GM21529 (cell line): ENCODE results near the gene TFAM.
"Not testable (repeated sequence)": the region's sequence is repeated elsewhere in the genome, so short reads cannot be mapped to it uniquely, and the experiment has no call there.

Source experiments
- ATAC-seq: cut with Tn5 transposase; IDR thresholded peaks from one replicate; pipeline ENCODE4 v1.9.1; 2021; ENCODE audit not compliant: unreplicated experiment

The TFAM gene

GRCh38 chr10:58372607-58373441, 12.4 kb upstream of the TFAM start:
- ATAC-seq, result peak; percentile 85

- no peak for ATAC-seq
Measured at GRCh38 chr10:58373442-58373827, 11.8 kb upstream of the TFAM start.

DNA sequence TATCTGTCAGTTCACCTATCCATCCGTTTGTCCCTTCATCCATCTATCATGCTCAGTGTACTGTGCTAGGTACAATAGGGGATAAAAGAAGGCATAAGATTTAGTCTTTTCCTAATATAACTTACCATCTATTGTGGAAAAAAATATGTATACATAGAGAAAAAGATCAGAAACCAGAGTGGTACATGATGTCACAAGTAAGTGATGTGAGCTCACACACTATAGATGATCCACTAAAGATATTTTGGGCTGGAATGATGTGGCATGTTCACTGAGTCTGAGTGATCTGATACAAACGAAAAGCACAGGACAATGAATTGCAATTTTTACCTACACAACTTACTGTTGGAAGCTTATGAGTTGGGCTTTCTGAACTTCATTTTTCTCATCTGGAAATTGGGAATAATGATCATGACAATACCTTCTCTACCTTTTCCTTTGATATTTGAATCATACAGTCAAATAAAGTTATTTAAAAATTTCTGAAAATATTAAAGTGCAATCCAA, 2.7 kb upstream of the TFAM start:
- ATAC-seq, result no peak

DNA sequence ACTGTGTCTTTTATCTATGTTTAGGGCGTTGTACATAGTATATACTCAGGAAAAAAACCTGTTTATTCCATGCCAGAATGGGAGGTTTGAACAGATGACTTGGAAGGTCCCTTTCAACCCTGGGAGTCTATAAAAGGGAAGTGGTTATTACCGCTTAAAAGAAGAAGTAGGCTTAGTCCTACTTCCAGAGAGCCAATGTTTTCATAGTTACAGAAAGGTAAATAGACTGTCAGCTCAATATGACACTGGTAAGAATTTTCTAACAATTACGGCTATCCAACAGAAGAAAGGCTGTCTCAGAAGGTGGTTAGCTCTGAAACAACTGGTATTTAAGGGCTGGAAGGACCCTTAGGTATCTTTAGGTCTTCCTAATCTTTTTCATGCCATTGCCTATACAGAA, 1.1 kb upstream of the TFAM start:
- ATAC-seq, result peak; percentile 72

GRCh38 chr10:58384544-58384998, 639 bp upstream of the TFAM start:
- peak; percentile 0 for ATAC-seq

GRCh38 chr10:58385784-58386112, 538 bp downstream of the TFAM start:
- peak; percentile 8 for ATAC-seq

GRCh38 chr10:58389024-58389423, 3.8 kb downstream of the TFAM start:
- ATAC-seq, result no peak

GRCh38 chr10:58393317-58393716, 8.1 kb downstream of the TFAM start:
- ATAC-seq, result no peak

DNA sequence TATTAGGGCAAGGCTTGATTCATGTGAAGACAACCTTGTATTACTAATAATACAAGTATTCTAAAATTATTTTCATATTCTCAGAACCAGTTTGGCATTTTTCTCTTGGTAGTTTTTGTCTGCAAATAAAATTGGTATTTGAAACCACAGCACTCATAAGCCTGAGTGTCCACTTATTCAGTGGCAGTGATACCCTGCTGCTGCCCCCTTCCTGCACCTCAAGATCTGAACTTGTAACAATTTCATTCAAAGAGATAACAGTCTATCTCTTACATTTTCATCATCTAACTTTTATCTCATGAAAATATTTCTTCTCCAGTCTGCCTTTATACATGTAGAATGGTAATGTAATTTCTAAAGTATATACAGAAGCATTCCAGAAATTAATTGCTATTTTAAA, 9.3 kb downstream of the TFAM start:
- ATAC-seq, result no peak

GRCh38 chr10:58396057-58396456, 10.8 kb downstream of the TFAM start:
- no peak for ATAC-seq

DNA sequence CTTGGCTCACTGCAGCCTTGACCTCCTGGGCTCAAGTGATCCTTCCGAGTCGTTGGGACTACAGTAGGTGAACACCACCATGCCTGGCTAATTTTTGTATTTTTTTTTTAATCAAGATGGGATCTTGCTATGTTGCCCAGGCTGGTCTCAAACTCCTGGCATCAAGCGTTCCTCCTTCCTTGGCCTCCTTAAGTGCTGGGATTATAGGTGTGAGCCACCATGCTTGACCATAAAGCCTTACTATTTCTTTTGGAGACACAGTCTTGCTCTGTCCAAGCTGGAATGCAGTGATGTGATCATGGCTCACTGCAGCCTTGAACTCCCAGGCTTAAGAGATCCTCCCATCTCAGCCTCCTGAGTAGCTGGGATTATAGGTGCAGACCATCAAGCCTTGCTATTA, 12.6 kb downstream of the TFAM start:
- ATAC-seq, result no peak

DNA sequence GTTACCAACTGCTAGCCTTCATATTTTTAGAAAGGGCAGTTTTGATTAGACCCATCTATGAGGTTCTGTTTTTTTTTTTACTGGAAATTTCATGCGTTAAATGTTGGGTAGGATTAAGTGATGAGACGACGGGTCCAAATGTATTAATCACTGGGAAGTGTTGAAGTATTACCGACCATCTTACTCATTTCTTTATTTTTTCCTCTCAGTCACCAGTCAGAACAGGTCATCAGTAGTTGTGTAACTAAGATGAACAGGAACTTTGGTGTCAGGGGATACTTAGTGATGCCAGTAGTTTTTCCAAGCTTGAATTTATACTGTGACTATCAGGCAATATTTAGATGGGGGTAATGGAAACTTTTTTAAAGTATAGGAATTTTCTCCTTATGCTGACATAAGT, 14.2 kb downstream of the TFAM start:
- ATAC-seq, result no peak

DNA sequence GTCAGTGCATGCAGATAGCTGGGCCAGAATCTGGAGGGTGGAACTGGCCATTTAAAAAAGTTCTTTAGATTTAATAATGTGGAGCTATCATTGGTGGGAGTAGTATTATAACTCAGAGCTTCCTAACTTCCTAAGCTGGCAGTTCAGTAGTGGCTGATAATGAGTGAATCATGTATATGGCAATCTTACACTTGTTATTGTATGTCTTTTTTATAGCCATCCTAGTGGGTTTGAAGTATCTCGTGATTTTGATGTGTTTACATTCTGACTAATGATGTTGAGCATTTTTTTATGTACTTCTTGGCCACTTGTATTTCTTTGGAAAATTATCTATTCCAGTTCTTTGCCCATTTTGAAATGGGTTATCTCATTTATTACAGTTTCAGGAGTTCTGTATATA, 15.4 kb downstream of the TFAM start:
- no peak for ATAC-seq

- ATAC-seq, result no peak
Measured at GRCh38 chr10:58404001-58404400, 18.8 kb downstream of the TFAM start.

GRCh38 chr10:58409956-58410610, 24.9 kb downstream of the TFAM start:
- no peak for ATAC-seq

DNA sequence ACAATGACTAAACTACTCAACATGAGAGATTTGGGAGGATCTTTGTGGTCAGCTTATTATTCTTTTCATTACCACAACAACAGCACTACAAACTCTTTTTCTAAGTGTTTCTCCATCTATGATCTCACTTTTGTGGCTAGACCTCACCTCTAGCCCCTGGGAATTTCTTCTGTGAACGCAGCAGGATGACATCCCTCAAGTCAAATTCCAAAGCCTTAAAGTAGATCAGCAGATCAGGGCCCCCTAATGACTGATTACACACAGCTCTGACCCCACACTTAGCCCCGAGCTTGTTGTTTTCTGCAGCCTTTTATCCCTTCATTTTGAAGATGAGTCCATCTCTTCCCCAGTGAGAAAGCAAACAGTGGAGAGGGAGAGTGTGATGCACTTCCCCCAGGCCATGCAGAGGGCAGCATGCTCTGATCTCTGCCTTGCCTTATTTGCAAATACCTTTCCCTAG, 27.3 kb downstream of the TFAM start:
- ATAC-seq, result no peak

DNA sequence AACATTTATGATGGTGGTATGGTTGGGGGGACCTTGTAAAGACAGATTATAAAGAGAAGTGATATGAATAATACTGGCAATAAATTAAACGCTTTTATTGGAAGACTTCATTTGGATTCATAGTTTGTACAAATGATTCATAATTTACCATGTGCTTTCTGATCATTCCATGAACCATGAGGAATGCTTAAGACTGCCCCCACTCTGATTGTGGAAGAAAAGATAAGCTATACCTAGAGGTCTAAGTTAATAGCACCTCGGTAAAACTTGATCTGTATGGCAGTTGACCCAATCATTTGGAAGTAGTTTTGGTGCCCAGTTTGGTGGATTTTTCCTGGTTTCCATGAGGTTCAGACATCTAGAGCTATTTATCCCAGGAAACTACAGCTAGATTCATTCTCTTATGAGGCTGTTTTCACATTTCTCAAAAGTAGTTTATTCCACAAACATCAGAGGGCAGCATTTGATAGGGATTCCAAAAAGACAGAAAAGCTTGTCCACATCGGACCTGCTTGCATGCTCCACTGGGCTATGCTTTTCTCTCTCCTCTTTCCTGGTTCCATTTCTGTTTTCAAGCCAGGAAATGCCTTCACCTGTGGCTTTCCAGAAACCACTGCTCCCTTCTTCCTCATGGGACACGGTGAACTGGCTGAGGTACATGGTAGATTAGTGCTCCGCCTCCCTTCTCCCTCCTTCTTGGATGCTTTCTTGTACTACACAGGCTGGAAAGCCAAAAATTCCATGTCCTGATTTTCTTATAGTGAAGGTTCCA, 29.2 kb downstream of the TFAM start:
- ATAC-seq, result no peak

- ATAC-seq, result no peak
Measured at GRCh38 chr10:58415757-58416156, 30.5 kb downstream of the TFAM start.

DNA sequence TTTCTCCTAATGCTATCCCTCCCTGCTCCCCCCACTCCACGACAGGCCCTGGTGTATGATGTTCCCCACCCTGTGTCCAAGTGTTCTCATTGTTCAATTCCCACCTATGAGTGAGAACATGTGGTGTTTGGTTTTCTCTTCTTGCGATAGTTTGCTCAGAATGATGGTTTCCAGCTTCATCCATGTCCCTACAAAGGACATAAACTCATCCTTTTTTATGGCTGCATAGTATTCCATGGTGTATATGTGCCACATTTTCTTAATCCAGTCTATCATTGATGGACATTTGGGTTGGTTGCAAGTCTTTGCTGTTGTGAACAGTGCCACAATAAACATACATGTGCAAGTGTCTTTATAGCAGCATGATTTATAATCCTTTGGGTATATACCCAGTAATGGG, 32.7 kb downstream of the TFAM start:
- not testable (repeated sequence) for ATAC-seq

DNA sequence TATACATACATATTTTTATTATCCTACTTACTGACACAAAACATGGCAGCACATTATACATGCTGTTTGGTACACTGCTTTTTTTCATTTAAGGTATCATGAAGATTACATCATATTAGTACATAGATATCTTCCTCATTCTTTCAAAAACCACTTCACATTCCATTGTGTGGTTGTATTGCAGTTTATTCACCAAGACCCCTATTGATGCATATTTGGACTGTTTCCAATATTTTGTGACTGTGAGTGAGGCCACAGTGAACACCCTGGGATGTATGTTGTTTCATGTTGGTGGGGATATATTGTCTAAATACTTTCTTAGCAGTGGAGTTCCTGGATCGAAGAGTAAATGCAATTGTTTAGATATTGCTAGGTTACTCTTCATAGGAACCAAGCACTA, 39.0 kb downstream of the TFAM start:
- no peak for ATAC-seq

- ATAC-seq, result not testable (repeated sequence)
Measured at GRCh38 chr10:58428436-58428835, 43.2 kb downstream of the TFAM start.

DNA sequence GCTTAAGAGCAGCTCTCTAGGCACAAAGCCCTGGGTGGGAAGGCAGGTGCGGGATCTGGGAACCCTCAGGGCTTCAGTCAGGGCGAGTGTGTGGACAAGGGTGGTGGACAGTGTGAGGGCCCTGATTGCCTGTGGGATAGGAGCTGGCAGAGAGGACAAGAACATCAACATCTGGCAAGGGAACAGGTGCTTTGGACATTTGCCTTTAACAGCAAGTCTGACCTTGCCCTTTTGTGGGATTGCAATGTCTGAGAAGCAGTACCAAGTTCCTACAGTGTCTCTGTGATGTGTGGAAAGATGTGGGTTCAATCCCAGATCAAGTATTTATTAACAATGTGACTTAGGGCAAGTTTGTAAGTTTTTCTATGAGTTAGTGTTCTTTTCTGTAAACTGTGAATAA, 46.7 kb downstream of the TFAM start:
- no peak for ATAC-seq
